Measurements from ENCODE around the gene NMRK2. TPM values are rescaled to one million over a fixed set of nuclear protein-coding genes. Genes with fewer than 3 reads are reported as not detected.
"Not testable (repeated sequence)": the region's sequence is repeated elsewhere in the genome, so short reads cannot be mapped to it uniquely, and the experiment has no call there.

NMRK2 gene
- polyA plus RNA-seq, 5 donors = 13.3 TPM; not detected in 4

GRCh38 chr19:3964256-3965194, 31.7 kb downstream of the NMRK2 start:
- no peak for DNase-seq

GRCh38 chr19:3966051-3967017, 33.5 kb downstream of the NMRK2 start:
- no peak for DNase-seq

- DNase-seq = not testable (repeated sequence)
Measured at GRCh38 chr19:3967983-3968382, 35.1 kb downstream of the NMRK2 start.

GRCh38 chr19:3968556-3969434, 35.9 kb downstream of the NMRK2 start:
- DNase-seq = peak; percentile 89 to 94

GRCh38 chr19:3969435-3970312, 36.8 kb downstream of the NMRK2 start:
- no peak for DNase-seq

GRCh38 chr19:3970313-3970807, 37.5 kb downstream of the NMRK2 start:
- DNase-seq = no peak

- DNase-seq = peak; percentile 96
Measured at GRCh38 chr19:3970808-3971598, 38.1 kb downstream of the NMRK2 start, which contains the start of gene DAPK3. DAPK3 (minus strand) TSS chr19:3971099; CDS start chr19:3969735, 1,364 bp downstream.

- DNase-seq = no peak
Measured at GRCh38 chr19:3975144-3975543, 42.3 kb downstream of the NMRK2 start.

- DNase-seq = no peak
Measured at GRCh38 chr19:3975637-3976087, 42.8 kb downstream of the NMRK2 start.

- DNase-seq = no peak
Measured at GRCh38 chr19:3976495-3977241, 43.8 kb downstream of the NMRK2 start.

- DNase-seq = no peak
Measured at GRCh38 chr19:3977242-3978143, 44.6 kb downstream of the NMRK2 start.

GRCh38 chr19:3978145-3978544, 45.3 kb downstream of the NMRK2 start:
- no peak for DNase-seq

GRCh38 chr19:3979289-3979673, 46.4 kb downstream of the NMRK2 start:
- no peak for DNase-seq

- DNase-seq = no peak
Measured at GRCh38 chr19:3979674-3980352, 46.9 kb downstream of the NMRK2 start.

GRCh38 chr19:3980353-3981251, 47.7 kb downstream of the NMRK2 start:
- DNase-seq = no peak

GRCh38 chr19:3981373-3981735, 48.5 kb downstream of the NMRK2 start:
- no peak for DNase-seq
